HAP-1 (cell line): ENCODE measurements around the gene HPSE2.

ENCODE experiments used
- DNase-seq, 2 experiments: peaks; one replicate each; pipeline ENCODE4 v3.0.0-alpha.2; 2016 to 2020; ENCODE audit warnings: low spot score in 2 of 2
- H3K27me3 ChIP-seq: fragments of 250-450 bp; sonication (Bioruptor Pico); 2 replicates; pipeline ENCODE4 v1.5.1; 2020; ENCODE audit warnings: low read depth, mild to moderate bottlenecking, moderate library complexity
- H3K36me3 ChIP-seq: fragments of 250-450 bp; sonication (Bioruptor Pico); replicated peaks from 2 replicates; pipeline ENCODE4 v1.5.1; 2020; ENCODE audit warnings: mild to moderate bottlenecking
- H3K4me1 ChIP-seq: fragments of 250-450 bp; sonication (Bioruptor Pico); 2 replicates; pipeline ENCODE4 v1.5.1; 2020; ENCODE audit warnings: mild to moderate bottlenecking
- H3K4me3 ChIP-seq: fragments of 250-450 bp; sonication (Bioruptor Pico); 2 replicates; pipeline ENCODE4 v1.5.1; 2020; ENCODE audit warnings: mild to moderate bottlenecking, moderate library complexity
- H3K9me3 ChIP-seq: fragments of 250-450 bp; sonication (Bioruptor Pico); 2 replicates; pipeline ENCODE4 v1.5.1; 2020; ENCODE audit warnings: mild to moderate bottlenecking, moderate library complexity
- in situ Hi-C: fragments of 300-500 bp; cut with MboI; formaldehyde crosslinking; loops from 3 replicates; pipeline ENCODE4 v1.14.3; 2020; ENCODE audit warnings: low sequenced_read_pairs, inconsistent platforms, mixed read lengths

Gene HPSE2

DNA sequence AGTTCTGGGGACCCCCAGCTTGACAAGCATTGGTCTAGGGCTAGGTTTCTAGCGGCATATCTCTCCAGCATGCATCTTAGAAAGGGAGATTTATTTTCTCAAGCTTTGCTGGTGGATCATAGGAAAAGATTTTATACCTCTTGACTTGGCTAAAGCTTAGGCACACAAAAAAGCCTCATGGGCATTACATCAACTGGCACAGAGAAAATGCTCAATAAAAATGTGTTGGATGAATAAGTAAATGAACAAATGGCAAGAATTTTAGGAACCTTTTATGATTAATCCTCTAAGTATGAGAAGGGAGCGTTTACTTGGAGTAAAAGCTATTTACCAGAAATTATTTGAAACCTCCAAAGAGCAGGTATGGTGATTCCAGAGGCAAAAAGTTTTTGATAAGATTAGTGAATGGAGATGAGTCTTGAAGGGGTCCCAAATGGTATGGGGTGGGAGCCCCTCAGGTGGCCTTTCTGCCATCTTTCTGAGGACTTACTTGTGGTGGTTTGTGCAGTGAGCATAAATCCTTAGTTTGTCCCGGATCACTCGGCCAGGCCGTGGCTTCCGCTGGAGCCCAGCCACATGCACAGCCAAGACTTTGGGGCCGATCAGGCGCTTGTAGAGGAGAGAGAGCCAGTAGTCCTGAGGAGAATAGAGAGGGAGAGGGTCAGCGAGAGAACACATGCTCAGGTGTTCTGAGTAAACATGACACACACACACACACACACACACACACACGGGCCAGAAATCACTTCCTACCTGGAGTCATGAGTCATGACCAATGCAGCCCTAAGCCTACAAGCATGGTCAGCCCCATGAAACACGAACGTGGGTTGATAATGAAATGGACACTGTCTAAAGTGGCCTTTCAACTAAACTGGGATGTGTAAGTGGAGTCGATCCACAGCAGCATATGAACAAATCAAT is 745.8 kb downstream of the HPSE2 start:
- Histone ChIP-seq H3K9me3 (no peaks in the 10 kb centered on the region), H3K4me3 (no peak overlapping the region), H3K4me1 (no peaks in the 10 kb centered on the region), H3K36me3 (no peaks in the 10 kb centered on the region), H3K27me3 (no peaks in the 10 kb centered on the region)
- no peak for DNase-seq
- in situ Hi-C loops, result no loop called here

DNA sequence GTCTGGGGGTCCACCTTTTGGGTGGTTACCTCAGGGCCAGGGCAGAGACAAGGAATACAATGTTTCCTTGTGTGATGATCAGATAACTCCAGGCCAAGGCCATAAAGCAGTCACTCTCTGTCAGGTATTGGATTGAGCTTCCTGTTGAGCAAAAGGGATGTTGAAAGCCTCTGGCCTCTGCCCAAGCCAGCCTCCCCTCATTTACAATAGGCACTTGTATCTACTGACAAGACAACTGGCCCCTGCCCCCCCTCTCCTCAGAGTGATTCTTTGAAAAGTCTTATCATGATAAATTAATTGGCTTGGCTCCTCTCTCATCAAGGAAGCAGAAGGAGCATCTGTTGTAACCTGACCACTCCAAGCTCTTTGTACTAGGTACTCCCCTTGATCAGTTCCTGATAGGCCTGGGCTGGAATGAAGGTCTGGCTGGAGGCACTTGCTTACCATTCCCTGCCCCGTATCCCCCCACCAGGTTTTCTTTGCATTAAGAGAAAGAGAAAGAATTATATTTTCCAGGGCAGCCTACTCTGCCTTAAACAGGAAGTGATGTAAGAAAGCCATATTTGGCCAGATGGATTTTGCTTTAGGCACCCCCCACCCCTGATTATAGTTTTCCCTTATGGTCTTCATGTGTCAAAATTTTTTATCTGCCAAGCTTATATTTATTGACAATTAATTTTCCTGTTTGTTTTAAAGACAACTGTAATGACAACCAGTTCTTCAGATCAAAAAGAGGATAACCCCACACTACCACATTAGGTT is 746.8 kb downstream of the HPSE2 start:
- no peak for DNase-seq
- H3K9me3 ChIP-seq, result no peaks in the 10 kb centered on the region
- in situ Hi-C loops, result no loop called here
- H3K4me3 ChIP-seq, result no peak overlapping the region
- no peaks in the 10 kb centered on the region for H3K27me3 ChIP-seq
- no peaks in the 10 kb centered on the region for H3K4me1 ChIP-seq
- H3K36me3 ChIP-seq, result no peaks in the 10 kb centered on the region

DNA sequence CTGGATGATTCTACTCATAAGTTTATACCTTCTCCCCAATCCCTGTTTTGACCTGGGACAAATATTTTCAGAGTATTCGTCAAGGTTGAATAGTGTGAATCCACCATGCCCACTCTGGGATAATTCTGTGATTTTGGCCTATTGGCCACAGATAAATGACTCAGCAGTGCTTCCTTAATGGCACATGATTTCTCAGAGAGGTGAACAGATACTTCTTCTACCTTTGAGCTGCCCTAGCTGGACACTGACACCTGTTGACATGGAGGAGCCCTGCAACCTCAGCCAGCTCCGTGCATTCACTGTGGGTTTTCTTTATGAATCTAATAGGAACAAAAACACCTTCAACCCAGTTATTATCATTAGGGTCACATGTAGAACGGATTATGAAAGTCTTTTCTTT is 748.0 kb downstream of the HPSE2 start:
- Histone ChIP-seq H3K36me3 (no peaks in the 10 kb centered on the region), H3K9me3 (no peaks in the 10 kb centered on the region), H3K27me3 (no peaks in the 10 kb centered on the region), H3K4me3 (no peak overlapping the region), H3K4me1 (no peaks in the 10 kb centered on the region)
- in situ Hi-C loops, result no loop called here
- no peak for DNase-seq

- Histone ChIP-seq H3K36me3 (no peaks in the 10 kb centered on the region), H3K27me3 (no peaks in the 10 kb centered on the region), H3K4me1 (no peaks in the 10 kb centered on the region), H3K9me3 (no peaks in the 10 kb centered on the region), H3K4me3 (no peak overlapping the region)
- in situ Hi-C loops, result no loop called here
- DNase-seq, result no peak
Measured at GRCh38 chr10:98486421-98486820, 749.2 kb downstream of the HPSE2 start.

- no peak for DNase-seq
- H3K9me3 ChIP-seq, result no peaks in the 10 kb centered on the region
- in situ Hi-C loops, result no loop called here
- no peak overlapping the region for H3K4me3 ChIP-seq
- no peaks in the 10 kb centered on the region for H3K36me3 ChIP-seq
- no peaks in the 10 kb centered on the region for H3K27me3 ChIP-seq
- no peaks in the 10 kb centered on the region for H3K4me1 ChIP-seq
Measured at GRCh38 chr10:98485959-98486358, 749.7 kb downstream of the HPSE2 start.

- Histone ChIP-seq H3K4me1 (no peaks in the 10 kb centered on the region), H3K36me3 (no peaks in the 10 kb centered on the region), H3K4me3 (no peak overlapping the region), H3K9me3 (no peaks in the 10 kb centered on the region), H3K27me3 (no peaks in the 10 kb centered on the region)
- DNase-seq, result no peak
- in situ Hi-C loops, result no loop called here
Measured at GRCh38 chr10:98483658-98484057, 752.0 kb downstream of the HPSE2 start.

- no peaks in the 10 kb centered on the region for H3K9me3 ChIP-seq
- H3K36me3 ChIP-seq, result no peaks in the 10 kb centered on the region
- no peaks in the 10 kb centered on the region for H3K27me3 ChIP-seq
- H3K4me1 ChIP-seq, result no peaks in the 10 kb centered on the region
- no peak overlapping the region for H3K4me3 ChIP-seq
- in situ Hi-C loops, result no loop called here
- no peak for DNase-seq
Measured at GRCh38 chr10:98482096-98482495, 753.6 kb downstream of the HPSE2 start.

- no peaks in the 10 kb centered on the region for H3K36me3 ChIP-seq
- no peak for DNase-seq
- in situ Hi-C loops, result no loop called here
- H3K27me3 ChIP-seq, result no peaks in the 10 kb centered on the region; the same call in 1 of the 2 replicates
- no peaks in the 10 kb centered on the region for H3K9me3 ChIP-seq
- H3K4me1 ChIP-seq, result no peaks in the 10 kb centered on the region
- H3K4me3 ChIP-seq, result no peak overlapping the region
Measured at GRCh38 chr10:98481404-98481945, 754.2 kb downstream of the HPSE2 start.

GRCh38 chr10:98478430-98479222 is 757.0 kb downstream of the HPSE2 start:
- Histone ChIP-seq H3K27me3 (no peaks in the 10 kb centered on the region; the same call in 1 of the 2 replicates), H3K4me3 (no peak overlapping the region), H3K9me3 (no peaks in the 10 kb centered on the region), H3K4me1 (no peaks in the 10 kb centered on the region), H3K36me3 (no peaks in the 10 kb centered on the region)
- in situ Hi-C loops, result no loop called here
- no peak for DNase-seq

DNA sequence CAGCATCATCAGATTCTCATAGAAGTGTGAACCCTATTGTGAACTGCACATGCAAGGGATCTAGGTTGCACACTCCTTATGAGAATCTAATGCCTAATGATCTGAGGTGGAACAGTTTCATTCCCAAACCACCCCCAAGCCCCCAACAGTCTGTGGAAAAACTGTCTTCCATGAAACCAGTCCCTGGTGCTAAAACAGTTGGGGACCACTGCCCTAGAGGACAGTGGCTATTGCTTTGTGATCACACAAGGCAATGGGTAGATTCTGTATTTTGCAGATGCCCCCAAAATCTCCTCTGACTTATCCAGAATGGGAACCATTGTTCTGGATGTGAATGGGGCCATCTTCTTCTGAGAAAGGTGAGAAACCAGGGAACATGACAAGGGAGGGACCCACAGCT is 757.8 kb downstream of the HPSE2 start:
- in situ Hi-C loops, result no loop called here
- H3K4me1 ChIP-seq, result no peaks in the 10 kb centered on the region
- H3K27me3 ChIP-seq, result no peaks in the 10 kb centered on the region; the same call in 1 of the 2 replicates
- no peaks in the 10 kb centered on the region for H3K36me3 ChIP-seq
- DNase-seq, result no peak
- H3K4me3 ChIP-seq, result no peak overlapping the region
- H3K9me3 ChIP-seq, result no peaks in the 10 kb centered on the region

DNA sequence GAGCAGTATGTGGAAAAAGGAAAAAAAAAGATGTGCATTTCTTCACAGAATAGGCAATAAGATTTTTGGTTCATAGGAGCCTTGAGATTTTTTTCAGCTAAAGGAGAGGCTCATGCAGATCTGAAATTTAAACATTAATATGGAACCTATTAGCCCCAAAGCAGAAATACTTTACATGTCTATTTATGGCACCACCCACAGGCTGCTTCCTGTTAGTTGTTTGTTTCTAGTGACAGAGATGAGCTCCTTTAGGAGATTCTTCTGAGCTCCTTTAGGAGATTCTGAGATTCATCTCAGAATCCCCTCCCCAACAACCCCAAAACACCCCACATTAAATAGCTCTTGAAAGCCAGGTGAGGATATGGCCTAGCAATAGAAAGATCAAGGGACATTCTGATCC is 761.0 kb downstream of the HPSE2 start:
- Histone ChIP-seq H3K4me3 (no peak overlapping the region), H3K4me1 (peaks cover 2% of the 10 kb centered on the region), H3K36me3 (no peaks in the 10 kb centered on the region), H3K9me3 (no peaks in the 10 kb centered on the region), H3K27me3 (no peaks in the 10 kb centered on the region; the same call in 1 of the 2 replicates)
- DNase-seq, result no peak
- in situ Hi-C loops, result loop anchor here (25.0 kb wide), 1 partner anchor 788 kb away; no protein-coding TSS in a partner anchor

GRCh38 chr10:98472196-98472595 is 763.5 kb downstream of the HPSE2 start:
- no peaks in the 10 kb centered on the region; the same call in 1 of the 2 replicates for H3K27me3 ChIP-seq
- DNase-seq, result no peak
- no peaks in the 10 kb centered on the region for H3K9me3 ChIP-seq
- no peak overlapping the region for H3K4me3 ChIP-seq
- no peaks in the 10 kb centered on the region for H3K36me3 ChIP-seq
- in situ Hi-C loops, result loop anchor here (25.0 kb wide), 1 partner anchor 790 kb away; no protein-coding TSS in a partner anchor
- peaks cover 18% of the 10 kb centered on the region for H3K4me1 ChIP-seq

- Histone ChIP-seq H3K9me3 (no peaks in the 10 kb centered on the region), H3K27me3 (no peaks in the 10 kb centered on the region), H3K36me3 (no peaks in the 10 kb centered on the region), H3K4me3 (no peak overlapping the region), H3K4me1 (peaks cover 18% of the 10 kb centered on the region)
- DNase-seq, result no peak
- in situ Hi-C loops, result loop anchor here (25.0 kb wide), 1 partner anchor 791 kb away; no protein-coding TSS in a partner anchor
Measured at GRCh38 chr10:98470850-98471249, 764.8 kb downstream of the HPSE2 start.
